Activated CD4-positive, alpha-beta memory T cell treated with anti-CD3 and anti-CD28 coated beads for 36 hours (primary cell): ENCODE results near the gene WDR35. TPM values are rescaled to one million over a fixed set of nuclear protein-coding genes. Genes with fewer than 3 reads are reported as not detected.

Source experiments
- CTCF ChIA-PET: fragments of 350-600 bp; sonication (Branson Sonifier 250); formaldehyde crosslinking; loops from one replicate; lab custom pipeline; 2021; ENCODE audit warnings: antibody characterized with exemption, inconsistent platforms; lab: Charles Lee
- POLR2A ChIA-PET: fragments of 350-600 bp; sonication (Branson Sonifier 250); formaldehyde crosslinking; loops from one replicate; lab custom pipeline; 2021; ENCODE audit warnings: antibody characterized with exemption; lab: Charles Lee
- DNase-seq: peaks from one replicate; pipeline ENCODE4 v3.0.0-alpha.2; 2020
- H3K27ac Mint-ChIP-seq: one replicate; pipeline ENCODE4 v1.8.0; 2021; ENCODE audit warnings: mixed read lengths
- H3K27me3 Mint-ChIP-seq: one replicate; pipeline ENCODE4 v1.8.0; 2021; ENCODE audit warnings: mixed read lengths
- H3K36me3 Mint-ChIP-seq: one replicate; pipeline ENCODE4 v1.8.0; 2021; ENCODE audit warnings: mixed read lengths
- H3K4me1 Mint-ChIP-seq: one replicate; pipeline ENCODE4 v1.8.0; 2021; ENCODE audit warnings: low read depth, mixed read lengths
- H3K4me3 Mint-ChIP-seq: one replicate; pipeline ENCODE4 v1.8.0; 2021; ENCODE audit warnings: mild to moderate bottlenecking, mixed read lengths
- H3K9me3 Mint-ChIP-seq: one replicate; pipeline ENCODE4 v1.8.0; 2021; ENCODE audit warnings: mixed read lengths
- intact Hi-C: fragments of 100-400 bp; cut with micrococcal nuclease; formaldehyde crosslinking; loops from one replicate; pipeline ENCODE4 v1.15.1; 2023
- total RNA-seq, 2 experiments: library from RNA; stranded (reverse); gene quantifications; one replicate each; pipeline ENCODE4 v1.2.3, GENCODE V29; 2021

The WDR35 gene
- total RNA-seq, 2 experiments from 2014 or later, result 6.0 to 7.1 TPM

GRCh38 chr2:19971691-19972090 is 18.2 kb downstream of the WDR35 start:
- intact Hi-C loops, result no loop called here
- Mint-ChIP-seq H3K4me3 (no peak overlapping the region), H3K27ac (no peak overlapping the region), H3K27me3 (no peaks in the 10 kb centered on the region), H3K4me1 (peaks cover 8% of the 10 kb centered on the region), H3K36me3 (peaks cover 22% of the 10 kb centered on the region), H3K9me3 (no peaks in the 10 kb centered on the region)
- POLR2A ChIA-PET, result no interaction called here
- CTCF ChIA-PET, result interaction anchor here (1.5 kb wide), 1 partner anchor 44 kb away, joined by 5 read pairs; no protein-coding TSS in a partner anchor
- no peak for DNase-seq

GRCh38 chr2:19963386-19963785 is 26.5 kb downstream of the WDR35 start:
- Mint-ChIP-seq H3K9me3 (no peaks in the 10 kb centered on the region), H3K36me3 (peaks cover 11% of the 10 kb centered on the region), H3K4me1 (no peaks in the 10 kb centered on the region), H3K27ac (no peak overlapping the region), H3K27me3 (no peaks in the 10 kb centered on the region), H3K4me3 (no peak overlapping the region)
- ChIA-PET CTCF (interaction anchor here (0.7 to 1.3 kb wide), 2 partner anchors 51 to 462 kb away, joined by 4 to 6 read pairs; no protein-coding TSS in a partner anchor), POLR2A (no interaction called here)
- DNase-seq, result no peak
- intact Hi-C loops, result no loop called here

GRCh38 chr2:19955544-19956422 is 34.1 kb downstream of the WDR35 start:
- intact Hi-C loops, result loop anchor here (1.0 to 5.0 kb wide), 2 partner anchors 62 to 143 kb away; no protein-coding TSS in a partner anchor
- H3K4me3 Mint-ChIP-seq, result no peak overlapping the region
- POLR2A ChIA-PET, result no interaction called here

DNA sequence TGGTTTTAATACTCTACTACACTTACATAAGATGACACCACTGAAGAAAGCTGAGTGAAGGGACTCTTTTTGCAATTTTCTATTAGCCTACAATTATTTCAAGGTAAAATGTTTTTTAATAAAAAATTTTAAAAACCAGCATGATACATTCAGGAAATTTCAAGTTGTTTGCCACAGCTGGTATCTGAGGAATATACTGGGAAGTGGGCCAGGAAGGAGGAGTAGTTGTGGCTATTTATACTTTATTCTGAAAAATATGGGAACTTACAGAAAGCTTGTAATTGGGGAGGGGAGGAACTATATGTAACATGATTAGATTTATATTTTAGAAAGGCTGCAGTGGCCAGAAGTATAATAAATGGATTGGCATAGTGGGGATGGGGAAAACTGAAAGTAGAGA is 40.8 kb downstream of the WDR35 start:
- peaks cover 11% of the 10 kb centered on the region for H3K36me3 Mint-ChIP-seq

More at GRCh38 chr2:19955544-19956422, 34.1 kb downstream of the WDR35 start:
- H3K4me1 Mint-ChIP-seq, result no peaks in the 10 kb centered on the region
- CTCF ChIA-PET, result interaction anchor here (0.6 to 1.1 kb wide), 7 partner anchors 9 to 257 kb away, joined by 3 to 4 read pairs (median 3); no protein-coding TSS in a partner anchor
- no peaks in the 10 kb centered on the region for H3K9me3 Mint-ChIP-seq
- H3K36me3 Mint-ChIP-seq, result peaks cover 5% of the 10 kb centered on the region
- H3K27ac Mint-ChIP-seq, result no peak overlapping the region
- DNase-seq, result peak; percentile 51
- H3K27me3 Mint-ChIP-seq, result no peaks in the 10 kb centered on the region

GRCh38 chr2:19947184-19947940 is 42.5 kb downstream of the WDR35 start:
- H3K27ac Mint-ChIP-seq, result no peak overlapping the region
- no peak overlapping the region for H3K4me3 Mint-ChIP-seq
- no peaks in the 10 kb centered on the region for H3K9me3 Mint-ChIP-seq
- no peak for DNase-seq
- no peaks in the 10 kb centered on the region for H3K27me3 Mint-ChIP-seq
- POLR2A ChIA-PET, result interaction anchor here (0.7 kb wide), 1 partner anchor 18 kb away, joined by 3 read pairs; no protein-coding TSS in a partner anchor
- intact Hi-C loops, result no loop called here
- CTCF ChIA-PET, result interaction anchor here (0.6 to 1.1 kb wide), 2 partner anchors 10 to 103 kb away, joined by 3 to 4 read pairs; no protein-coding TSS in a partner anchor
- peaks cover 10% of the 10 kb centered on the region for H3K36me3 Mint-ChIP-seq
- H3K4me1 Mint-ChIP-seq, result no peaks in the 10 kb centered on the region

More for the DNA sequence above, 40.8 kb downstream of the WDR35 start:
- ChIA-PET CTCF (interaction anchor here (0.7 kb wide), 1 partner anchor 20 kb away, joined by 3 read pairs; no protein-coding TSS in a partner anchor), POLR2A (no interaction called here)
- H3K27ac Mint-ChIP-seq, result no peak overlapping the region
- H3K4me1 Mint-ChIP-seq, result no peaks in the 10 kb centered on the region
- no peaks in the 10 kb centered on the region for H3K27me3 Mint-ChIP-seq
- H3K9me3 Mint-ChIP-seq, result no peaks in the 10 kb centered on the region
- intact Hi-C loops, result no loop called here
- H3K4me3 Mint-ChIP-seq, result no peak overlapping the region
- DNase-seq, result no peak

DNA sequence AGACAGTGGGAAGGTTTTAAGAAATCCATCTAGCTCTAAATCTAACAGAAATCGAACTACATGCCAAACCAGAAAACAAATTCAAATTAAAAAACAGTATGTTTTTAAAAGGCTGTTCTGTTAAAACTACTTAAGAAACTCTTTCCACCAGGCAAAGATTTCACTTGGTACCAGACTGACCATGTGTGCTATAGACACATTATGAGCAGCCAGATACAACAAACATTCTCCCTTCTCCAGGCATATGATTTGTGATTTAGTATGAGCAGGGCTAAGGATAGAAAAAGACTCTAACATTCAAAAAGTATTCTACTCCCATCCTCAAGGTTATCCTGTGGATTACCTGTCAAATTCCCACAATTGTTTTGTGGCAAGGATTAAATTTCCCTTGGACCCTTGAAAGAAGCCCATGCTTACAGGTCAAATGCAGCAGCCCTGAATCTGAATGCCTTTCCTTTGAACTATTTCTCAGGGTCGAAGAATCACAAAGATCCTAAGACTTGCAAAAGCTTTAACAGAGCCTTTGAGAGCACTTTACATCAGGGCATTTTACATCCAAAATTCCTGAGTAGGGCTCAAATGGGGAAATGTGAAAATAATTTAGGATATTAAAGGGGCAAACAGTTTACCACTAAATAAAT is 45.6 kb downstream of the WDR35 start:
- no peak for DNase-seq
- POLR2A ChIA-PET, result no interaction called here
- Mint-ChIP-seq H3K36me3 (peaks cover 6% of the 10 kb centered on the region), H3K27me3 (no peaks in the 10 kb centered on the region), H3K9me3 (no peaks in the 10 kb centered on the region), H3K4me1 (no peaks in the 10 kb centered on the region), H3K4me3 (no peak overlapping the region), H3K27ac (no peak overlapping the region)
- CTCF ChIA-PET, result interaction anchor here (0.5 kb wide), 1 partner anchor 35 kb away, joined by 3 read pairs; no protein-coding TSS in a partner anchor
- intact Hi-C loops, result no loop called here

GRCh38 chr2:19943189-19943588 is 46.7 kb downstream of the WDR35 start:
- H3K9me3 Mint-ChIP-seq, result no peaks in the 10 kb centered on the region
- intact Hi-C loops, result no loop called here
- no peak overlapping the region for H3K4me3 Mint-ChIP-seq

DNA sequence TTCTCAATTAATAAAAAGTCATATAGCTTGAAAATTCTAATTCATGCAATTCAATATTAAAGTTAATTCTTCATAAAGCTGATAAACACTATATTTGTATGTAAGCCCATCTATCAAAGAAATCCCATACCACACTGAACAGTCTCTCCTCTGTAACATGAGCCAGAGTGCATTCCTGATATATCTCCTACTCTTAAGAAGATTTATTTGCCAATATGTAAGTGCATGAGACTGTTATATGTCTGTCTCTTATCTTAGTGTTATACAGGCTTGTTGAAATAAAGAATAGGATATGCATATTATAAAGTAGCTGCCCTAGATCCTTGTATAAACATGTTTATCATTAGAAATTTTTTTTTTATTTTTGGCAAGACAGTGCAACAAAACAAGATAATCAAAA is 47.7 kb downstream of the WDR35 start:
- no peaks in the 10 kb centered on the region for H3K4me1 Mint-ChIP-seq
- intact Hi-C loops, result no loop called here
- CTCF ChIA-PET, result interaction anchor here (0.9 to 1.1 kb wide), 2 partner anchors 25 to 73 kb away, joined by 3 read pairs; no protein-coding TSS in a partner anchor
- no peak overlapping the region for H3K27ac Mint-ChIP-seq
- no peaks in the 10 kb centered on the region for H3K27me3 Mint-ChIP-seq
- no peak for DNase-seq
- H3K9me3 Mint-ChIP-seq, result no peaks in the 10 kb centered on the region
- no peak overlapping the region for H3K4me3 Mint-ChIP-seq
- POLR2A ChIA-PET, result no interaction called here
- H3K36me3 Mint-ChIP-seq, result peaks cover 18% of the 10 kb centered on the region

More at GRCh38 chr2:19943189-19943588, 46.7 kb downstream of the WDR35 start:
- Mint-ChIP-seq H3K27me3 (no peaks in the 10 kb centered on the region), H3K4me1 (no peaks in the 10 kb centered on the region), H3K36me3 (peaks cover 11% of the 10 kb centered on the region), H3K27ac (no peak overlapping the region)
- ChIA-PET CTCF (no interaction called here), POLR2A (no interaction called here)
- no peak for DNase-seq

DNA sequence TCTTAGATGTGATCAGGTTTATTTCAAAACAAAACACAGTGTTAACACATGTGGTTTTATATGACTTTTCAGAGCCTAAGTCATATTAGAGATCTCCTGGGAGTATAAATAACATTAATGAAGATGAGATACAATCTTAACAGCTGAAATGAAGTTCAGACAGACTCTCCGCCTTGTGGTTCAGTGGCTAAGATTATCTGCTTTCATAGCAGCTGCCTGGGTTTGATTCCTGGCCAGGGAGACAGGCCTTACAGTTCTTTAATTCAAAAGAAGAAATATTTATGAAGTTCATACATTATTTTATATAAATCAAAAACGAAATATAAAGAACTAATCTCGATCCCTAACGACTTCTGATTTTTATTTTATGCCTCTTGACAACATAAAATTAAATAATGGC is 52.9 kb downstream of the WDR35 start:
- no peaks in the 10 kb centered on the region for H3K27me3 Mint-ChIP-seq
- POLR2A ChIA-PET, result no interaction called here
- CTCF ChIA-PET, result no interaction called here
- intact Hi-C loops, result no loop called here
- H3K9me3 Mint-ChIP-seq, result no peaks in the 10 kb centered on the region
- H3K4me3 Mint-ChIP-seq, result no peak overlapping the region
- DNase-seq, result no peak
- no peaks in the 10 kb centered on the region for H3K4me1 Mint-ChIP-seq
- no peak overlapping the region for H3K27ac Mint-ChIP-seq
- peaks cover 27% of the 10 kb centered on the region for H3K36me3 Mint-ChIP-seq

GRCh38 chr2:19936203-19936602 is 53.7 kb downstream of the WDR35 start:
- CTCF ChIA-PET, result interaction anchor here (1.2 to 1.9 kb wide), 2 partner anchors 19 to 79 kb away, joined by 3 to 5 read pairs; no protein-coding TSS in a partner anchor
- peaks cover 29% of the 10 kb centered on the region for H3K36me3 Mint-ChIP-seq
- POLR2A ChIA-PET, result no interaction called here
- H3K27me3 Mint-ChIP-seq, result no peaks in the 10 kb centered on the region
- H3K9me3 Mint-ChIP-seq, result no peaks in the 10 kb centered on the region
- H3K27ac Mint-ChIP-seq, result no peak overlapping the region
- H3K4me3 Mint-ChIP-seq, result no peak overlapping the region
- H3K4me1 Mint-ChIP-seq, result no peaks in the 10 kb centered on the region
- DNase-seq, result no peak
- intact Hi-C loops, result no loop called here

DNA sequence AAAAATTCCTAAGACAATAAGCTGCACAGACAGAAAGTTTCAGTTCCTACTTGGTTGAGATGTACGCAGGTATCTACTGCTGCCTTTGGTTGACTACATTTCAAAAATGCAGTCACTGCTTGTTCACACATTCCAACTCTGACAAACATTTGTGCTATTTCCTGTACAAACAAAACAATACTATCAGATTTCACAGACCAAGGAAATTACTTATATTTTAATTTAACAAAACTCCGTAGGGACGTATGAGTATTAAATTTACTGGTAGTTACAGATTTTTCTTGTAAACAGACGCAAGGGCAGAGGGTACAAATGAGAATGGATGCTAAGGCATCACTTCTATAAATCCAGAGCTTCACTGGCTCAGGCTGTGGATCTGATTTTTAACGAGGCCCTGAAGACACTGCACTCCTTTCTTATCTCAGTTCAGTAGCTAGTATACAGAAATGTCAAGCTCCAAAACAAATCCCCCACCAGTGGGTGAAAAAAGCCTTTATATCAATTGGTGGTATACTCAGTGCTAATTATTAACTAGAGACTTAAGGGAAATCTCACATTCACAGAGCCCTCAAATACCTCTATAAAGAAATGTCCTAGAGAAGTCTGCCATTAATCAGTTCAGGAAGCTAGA is 56.4 kb downstream of the WDR35 start:
- intact Hi-C loops, result no loop called here
- POLR2A ChIA-PET, result no interaction called here
- H3K36me3 Mint-ChIP-seq, result peaks cover 37% of the 10 kb centered on the region

More for the DNA sequence above, 56.4 kb downstream of the WDR35 start:
- no peak overlapping the region for H3K4me3 Mint-ChIP-seq
- H3K9me3 Mint-ChIP-seq, result peaks cover 9% of the 10 kb centered on the region
- no peak overlapping the region for H3K27ac Mint-ChIP-seq
- CTCF ChIA-PET, result no interaction called here
- no peaks in the 10 kb centered on the region for H3K27me3 Mint-ChIP-seq
- no peaks in the 10 kb centered on the region for H3K4me1 Mint-ChIP-seq
- no peak for DNase-seq
